HG03342 (cell line): ENCODE measurements around the gene PLPPR3.

Experiments used
- ATAC-seq: cut with Tn5 transposase; IDR thresholded peaks from one replicate; pipeline ENCODE4 v1.9.1; 2021; ENCODE audit warnings: mild to moderate bottlenecking, moderate library complexity; ENCODE audit not compliant: unreplicated experiment

PLPPR3 gene

DNA sequence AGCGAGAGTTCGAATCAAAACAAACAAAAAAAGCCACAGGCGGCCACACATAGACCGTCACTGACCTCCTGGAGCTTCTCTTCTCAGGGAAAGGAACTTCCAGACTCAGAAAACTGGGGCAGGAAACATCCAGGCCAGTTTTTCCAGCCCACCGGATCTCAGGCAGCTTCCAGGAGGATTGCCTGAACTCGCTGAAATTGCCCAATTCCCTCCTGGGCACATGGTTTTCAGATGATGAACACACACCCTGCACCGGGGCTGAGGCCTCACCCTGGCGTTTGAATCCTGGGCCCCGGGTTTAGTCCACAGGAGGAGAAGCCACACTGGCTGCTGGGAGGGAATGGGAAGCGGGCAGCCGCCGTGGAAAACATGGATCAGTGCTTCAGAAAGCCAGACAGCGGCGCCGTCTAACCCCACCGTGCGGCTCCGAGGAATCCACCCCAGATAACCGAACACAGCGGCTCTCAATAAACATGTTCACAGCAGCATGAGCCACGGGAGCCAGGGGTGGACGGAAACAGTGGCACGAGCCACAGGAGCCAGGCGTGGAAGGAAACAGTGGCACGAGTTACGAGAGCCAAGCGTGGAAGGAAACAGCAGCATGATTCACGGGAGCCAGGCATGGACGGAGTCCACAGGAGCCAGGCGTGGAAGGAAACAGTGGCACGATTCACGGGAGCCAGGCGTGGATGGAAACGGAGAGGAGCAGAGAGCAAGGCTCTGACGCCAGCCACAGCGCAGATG is 42.7 kb downstream of the PLPPR3 start:
- no peak for ATAC-seq

GRCh38 chr19:776549-776948 is 45.2 kb downstream of the PLPPR3 start:
- no peak for ATAC-seq

DNA sequence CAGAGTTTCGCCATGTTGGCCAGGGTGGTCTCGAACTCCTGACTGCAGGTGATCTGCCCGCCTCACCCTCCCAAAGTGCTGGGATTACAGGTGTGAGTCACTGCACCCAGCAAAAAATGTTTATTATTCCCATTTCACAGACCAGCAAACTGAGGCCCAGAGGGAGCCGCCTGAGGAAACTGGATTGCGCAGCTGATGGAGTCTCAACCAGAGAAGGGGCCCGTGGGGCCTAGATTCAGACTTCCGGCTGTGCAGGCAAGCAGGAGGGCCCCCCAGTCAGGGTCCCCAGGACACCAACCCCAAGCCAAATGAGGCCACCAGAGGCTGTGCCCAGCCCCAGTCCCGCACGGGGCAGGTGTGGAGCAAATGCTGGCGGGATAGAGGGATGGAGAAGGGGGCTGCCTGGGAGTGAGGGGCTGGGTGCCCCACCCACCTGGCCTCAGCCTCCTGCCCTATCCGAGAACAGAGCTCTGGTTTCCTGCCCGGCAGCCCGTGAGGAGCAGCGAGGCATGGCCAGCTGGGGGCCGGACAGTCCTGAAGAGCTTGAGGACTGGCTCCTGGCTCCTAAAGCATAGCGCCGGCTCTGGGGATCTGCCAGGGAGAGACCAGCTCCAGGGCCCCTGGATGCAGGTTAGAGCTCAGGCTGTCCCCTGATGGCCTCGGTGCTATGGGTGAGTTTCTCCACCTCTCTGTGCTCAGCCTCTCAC is 48.9 kb downstream of the PLPPR3 start:
- no peak for ATAC-seq

DNA sequence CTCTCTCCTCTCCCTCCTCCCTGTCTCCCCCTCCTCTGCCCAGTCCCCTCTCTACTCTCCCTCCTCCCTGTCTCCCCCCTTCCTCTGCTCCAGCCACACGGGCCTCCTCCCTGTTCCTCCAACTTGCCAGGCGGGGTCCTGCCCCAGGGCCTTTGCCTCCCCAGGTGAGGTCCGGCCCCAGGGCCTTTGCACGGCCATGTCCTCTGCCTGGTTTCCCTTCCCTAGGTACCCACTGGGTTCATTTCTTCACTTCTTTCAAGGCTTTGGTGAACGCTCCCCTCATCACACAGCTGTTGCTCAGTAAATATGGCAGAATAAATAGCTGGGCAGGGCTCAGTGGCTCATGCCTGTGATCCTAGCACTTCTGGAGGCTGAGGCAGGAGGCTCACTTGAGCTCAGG is 49.7 kb downstream of the PLPPR3 start:
- no peak for ATAC-seq

- ATAC-seq: no peak
These were observed 50.4 kb downstream of the PLPPR3 start for GRCh38 chr19:771332-771785.

DNA sequence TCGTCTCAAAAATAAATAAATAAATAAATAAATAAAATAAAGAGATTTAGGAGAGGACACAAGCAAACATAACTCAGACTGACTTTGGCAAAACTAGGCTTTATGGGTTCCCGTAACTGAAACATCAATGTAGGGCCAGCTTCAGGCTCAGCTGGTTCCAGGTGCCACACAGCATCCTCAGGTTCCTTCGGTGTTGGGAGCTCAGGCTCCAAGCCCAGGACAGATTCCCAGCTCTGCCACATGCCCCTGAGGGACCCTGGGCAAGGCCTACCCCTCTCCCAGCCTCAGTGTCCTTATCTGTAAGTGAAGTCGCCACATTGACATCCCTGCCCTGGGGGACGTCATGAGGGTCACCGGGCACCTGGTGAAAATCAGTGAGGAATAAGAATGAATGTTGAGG is 52.1 kb downstream of the PLPPR3 start:
- ATAC-seq: no peak

- no peak for ATAC-seq
These were observed 53.3 kb downstream of the PLPPR3 start for GRCh38 chr19:768424-768823.

- ATAC-seq: no peak
These were observed 56.5 kb downstream of the PLPPR3 start for GRCh38 chr19:765179-765738.

- no peak for ATAC-seq
These were observed 57.5 kb downstream of the PLPPR3 start for GRCh38 chr19:764301-764700.

DNA sequence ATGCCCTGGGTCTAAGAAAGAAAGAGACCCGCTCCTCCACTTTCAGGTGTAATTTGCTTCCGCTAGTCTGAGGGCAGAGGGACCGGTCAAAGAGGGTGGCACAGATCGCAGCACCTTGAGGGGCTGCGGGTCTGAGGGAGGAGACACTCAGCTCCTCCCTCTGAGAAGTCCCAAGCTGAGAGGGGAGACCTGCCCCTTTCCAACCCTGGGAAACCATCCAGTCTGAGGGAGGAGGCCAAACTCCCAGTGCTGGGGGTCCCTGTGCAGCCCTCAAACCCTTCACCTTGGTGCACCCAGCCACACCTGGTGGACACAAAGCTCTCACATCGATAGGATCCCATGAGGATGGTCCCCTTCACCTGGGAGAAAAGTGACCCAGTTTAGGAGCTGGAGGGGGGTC is 57.9 kb downstream of the PLPPR3 start:
- ATAC-seq: no peak

DNA sequence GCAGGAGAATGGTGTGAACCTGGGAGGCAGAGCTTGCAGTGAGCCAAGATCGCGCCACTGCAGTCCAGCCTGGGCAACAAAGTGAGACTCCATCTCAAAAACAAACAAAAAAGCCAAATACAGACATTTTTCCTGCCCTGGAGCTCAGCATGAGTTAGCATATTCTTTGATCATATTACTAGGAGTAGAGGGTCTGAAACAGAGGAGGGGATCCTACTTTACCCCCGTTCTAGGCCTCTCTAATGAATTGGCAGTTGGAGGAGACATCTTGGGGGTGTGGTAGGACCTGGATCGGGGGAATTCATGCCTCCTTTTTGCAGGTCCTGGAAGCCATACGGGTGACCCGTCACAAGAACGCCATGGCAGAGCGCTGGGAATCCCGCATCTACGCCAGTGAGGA is 58.6 kb downstream of the PLPPR3 start:
- no peak for ATAC-seq
